Activated naive CD8-positive, alpha-beta T cell treated with anti-CD3 and anti-CD28 coated beads, Interleukin-2, amount 50 U/mL, for 24 hours (primary cell): ENCODE measurements around the gene MAGT1.
"Not testable (repeated sequence)": the region's sequence is repeated elsewhere in the genome, so short reads cannot be mapped to it uniquely, and the experiment has no call there.

Experiments
- ATAC-seq: fragments of 150-1000 bp; cut with Tn5 transposase; one replicate; pipeline ENCODE4 v1.10.0; 2021
- DNase-seq: peaks from one replicate; pipeline ENCODE4 v3.0.0; 2021
- H3K27ac Mint-ChIP-seq: one replicate; pipeline ENCODE4 v1.8.0; 2021; ENCODE audit warnings: mild to moderate bottlenecking, mixed read lengths
- H3K27me3 Mint-ChIP-seq: one replicate; pipeline ENCODE4 v1.8.0; 2021; ENCODE audit warnings: mixed read lengths
- H3K36me3 Mint-ChIP-seq: one replicate; pipeline ENCODE4 v1.8.0; 2021; ENCODE audit warnings: low read depth, mixed read lengths
- H3K4me1 Mint-ChIP-seq: one replicate; pipeline ENCODE4 v1.8.0; 2021; ENCODE audit warnings: mixed read lengths
- H3K4me3 Mint-ChIP-seq: one replicate; pipeline ENCODE4 v1.8.0; 2021; ENCODE audit warnings: mild to moderate bottlenecking, moderate library complexity, mixed read lengths
- H3K9me3 Mint-ChIP-seq: one replicate; pipeline ENCODE4 v1.8.0; 2021; ENCODE audit warnings: mixed read lengths

The MAGT1 gene

GRCh38 chrX:77901506-77901905 is 6.3 kb upstream of the MAGT1 start:
- no peaks in the 10 kb centered on the region for H3K27me3 Mint-ChIP-seq

GRCh38 chrX:77900688-77901087 is 5.5 kb upstream of the MAGT1 start:
- Mint-ChIP-seq H3K27ac (peak overlapping the region; percentile 89), H3K36me3 (peaks cover 24% of the 10 kb centered on the region), H3K9me3 (no peaks in the 10 kb centered on the region), H3K27me3 (no peaks in the 10 kb centered on the region), H3K4me3 (peak overlapping the region; percentile 94), H3K4me1 (peaks cover 26% of the 10 kb centered on the region)
- ATAC-seq = no peak
- no peak for DNase-seq

More at GRCh38 chrX:77901506-77901905, 6.3 kb upstream of the MAGT1 start:
- Mint-ChIP-seq H3K9me3 (no peaks in the 10 kb centered on the region), H3K27ac (peak overlapping the region; percentile 60), H3K4me1 (peaks cover 25% of the 10 kb centered on the region), H3K4me3 (peak overlapping the region; percentile 94), H3K36me3 (peaks cover 26% of the 10 kb centered on the region)
- DNase-seq (no peak), ATAC-seq (no peak)

GRCh38 chrX:77899081-77899828 is 4.0 kb upstream of the MAGT1 start, which contains the start of gene COX7B:
TSS of gene COX7B (plus strand) at chrX:77899468. CDS start at chrX:77899554, 86 bp downstream.
- DNase-seq = peak; percentile 41
- Mint-ChIP-seq H3K4me3 (peak within 1 kb of the TSS; percentile 94), H3K27ac (peak within 1 kb of the TSS; percentile 89), H3K36me3 (peaks cover 18% of the 10 kb centered on the region), H3K27me3 (no peaks in the 10 kb centered on the region), H3K4me1 (peaks cover 28% of the 10 kb centered on the region), H3K9me3 (no peaks in the 10 kb centered on the region)
- peak; percentile 67 for ATAC-seq

- no peak for DNase-seq
- H3K9me3 Mint-ChIP-seq = no peaks in the 10 kb centered on the region
- peaks cover 10% of the 10 kb centered on the region for H3K36me3 Mint-ChIP-seq
- no peaks in the 10 kb centered on the region for H3K27me3 Mint-ChIP-seq
- ATAC-seq = no peak
- H3K27ac Mint-ChIP-seq = no peak overlapping the region
- peaks cover 36% of the 10 kb centered on the region for H3K4me1 Mint-ChIP-seq
- peak overlapping the region; percentile 97 for H3K4me3 Mint-ChIP-seq
Observed at GRCh38 chrX:77893713-77894112, 1.5 kb downstream of the MAGT1 start.

GRCh38 chrX:77892887-77893286 is 2.3 kb downstream of the MAGT1 start:
- ATAC-seq (no peak), DNase-seq (no peak)
- Mint-ChIP-seq H3K36me3 (peaks cover 10% of the 10 kb centered on the region), H3K27me3 (no peaks in the 10 kb centered on the region), H3K4me3 (peak overlapping the region; percentile 97), H3K27ac (peak overlapping the region; percentile 34), H3K4me1 (peaks cover 36% of the 10 kb centered on the region), H3K9me3 (no peaks in the 10 kb centered on the region)

- not testable (repeated sequence) for H3K27me3 Mint-ChIP-seq, H3K27ac Mint-ChIP-seq, H3K36me3 Mint-ChIP-seq, DNase-seq, ATAC-seq, H3K4me3 Mint-ChIP-seq, H3K9me3 Mint-ChIP-seq, H3K4me1 Mint-ChIP-seq
Observed at GRCh38 chrX:77881418-77881817, 13.8 kb downstream of the MAGT1 start.

- H3K4me1 Mint-ChIP-seq = peaks cover 2% of the 10 kb centered on the region
- no peaks in the 10 kb centered on the region for H3K27me3 Mint-ChIP-seq
- peaks cover 17% of the 10 kb centered on the region for H3K36me3 Mint-ChIP-seq
- DNase-seq (no peak), ATAC-seq (no peak)
- no peak overlapping the region for H3K4me3 Mint-ChIP-seq
- H3K9me3 Mint-ChIP-seq = no peaks in the 10 kb centered on the region
- no peak overlapping the region for H3K27ac Mint-ChIP-seq
Observed at GRCh38 chrX:77875372-77875771, 19.9 kb downstream of the MAGT1 start.

- peaks cover 11% of the 10 kb centered on the region for H3K36me3 Mint-ChIP-seq
- not testable (repeated sequence) for DNase-seq, H3K4me3 Mint-ChIP-seq
Observed at GRCh38 chrX:77831544-77831943, 63.7 kb downstream of the MAGT1 start.

GRCh38 chrX:77821989-77822388 is 73.2 kb downstream of the MAGT1 start:
- H3K36me3 Mint-ChIP-seq = peaks cover 28% of the 10 kb centered on the region
- H3K4me1 Mint-ChIP-seq, ATAC-seq, H3K27me3 Mint-ChIP-seq, DNase-seq, H3K4me3 Mint-ChIP-seq, H3K27ac Mint-ChIP-seq: not testable (repeated sequence)
- peaks cover 12% of the 10 kb centered on the region for H3K9me3 Mint-ChIP-seq

More at GRCh38 chrX:77831544-77831943, 63.7 kb downstream of the MAGT1 start:
- not testable (repeated sequence) for H3K27me3 Mint-ChIP-seq, H3K4me1 Mint-ChIP-seq, H3K27ac Mint-ChIP-seq, H3K9me3 Mint-ChIP-seq, ATAC-seq

- H3K36me3 Mint-ChIP-seq = peaks cover 20% of the 10 kb centered on the region
- no peak overlapping the region for H3K4me3 Mint-ChIP-seq
- H3K4me1 Mint-ChIP-seq = peaks cover 7% of the 10 kb centered on the region
- H3K27me3 Mint-ChIP-seq = no peaks in the 10 kb centered on the region
- peak; percentile 57 for ATAC-seq
- peaks cover 10% of the 10 kb centered on the region for H3K9me3 Mint-ChIP-seq
- no peak overlapping the region for H3K27ac Mint-ChIP-seq
- DNase-seq = no peak
Observed at GRCh38 chrX:77820091-77820727, 75.0 kb downstream of the MAGT1 start.

GRCh38 chrX:77814210-77814609 is 81.0 kb downstream of the MAGT1 start:
- Mint-ChIP-seq H3K4me3 (no peak overlapping the region), H3K9me3 (peaks cover 4% of the 10 kb centered on the region), H3K27me3 (no peaks in the 10 kb centered on the region), H3K36me3 (no peaks in the 10 kb centered on the region), H3K4me1 (peaks cover 3% of the 10 kb centered on the region), H3K27ac (no peak overlapping the region)
- ATAC-seq (no peak), DNase-seq (no peak)

- H3K9me3 Mint-ChIP-seq = no peaks in the 10 kb centered on the region
- H3K27ac Mint-ChIP-seq = no peak overlapping the region
- ATAC-seq (no peak), DNase-seq (no peak)
- no peaks in the 10 kb centered on the region for H3K36me3 Mint-ChIP-seq
- H3K27me3 Mint-ChIP-seq = no peaks in the 10 kb centered on the region
- H3K4me1 Mint-ChIP-seq = peaks cover 3% of the 10 kb centered on the region
- no peak overlapping the region for H3K4me3 Mint-ChIP-seq
Observed at GRCh38 chrX:77802201-77802600, 93.0 kb downstream of the MAGT1 start.

- no peaks in the 10 kb centered on the region for H3K36me3 Mint-ChIP-seq
Observed at GRCh38 chrX:77795124-77795523, 100.1 kb downstream of the MAGT1 start.

GRCh38 chrX:77793946-77794345 is 101.3 kb downstream of the MAGT1 start:
- no peak overlapping the region for H3K4me3 Mint-ChIP-seq
- no peaks in the 10 kb centered on the region for H3K4me1 Mint-ChIP-seq
- H3K9me3 Mint-ChIP-seq = no peaks in the 10 kb centered on the region
- no peak for DNase-seq
- ATAC-seq = no peak
- no peaks in the 10 kb centered on the region for H3K27me3 Mint-ChIP-seq
- H3K27ac Mint-ChIP-seq = no peak overlapping the region
- H3K36me3 Mint-ChIP-seq = no peaks in the 10 kb centered on the region

More at GRCh38 chrX:77795124-77795523, 100.1 kb downstream of the MAGT1 start:
- no peak overlapping the region for H3K4me3 Mint-ChIP-seq
- no peaks in the 10 kb centered on the region for H3K9me3 Mint-ChIP-seq
- DNase-seq = no peak
- no peaks in the 10 kb centered on the region for H3K27me3 Mint-ChIP-seq
- no peak overlapping the region for H3K27ac Mint-ChIP-seq
- no peaks in the 10 kb centered on the region for H3K4me1 Mint-ChIP-seq
- no peak for ATAC-seq

- ATAC-seq (peak; percentile 60), DNase-seq (no peak)
- peaks cover 29% of the 10 kb centered on the region for H3K4me1 Mint-ChIP-seq
- H3K27me3 Mint-ChIP-seq = no peaks in the 10 kb centered on the region
- no peaks in the 10 kb centered on the region for H3K9me3 Mint-ChIP-seq
- peak overlapping the region; percentile 68 for H3K27ac Mint-ChIP-seq
- H3K4me3 Mint-ChIP-seq = peak overlapping the region; percentile 78
- peaks cover 2% of the 10 kb centered on the region for H3K36me3 Mint-ChIP-seq
Observed at GRCh38 chrX:77788050-77788449, 107.2 kb downstream of the MAGT1 start.
